HG03575 (cell line): ENCODE data around the gene KANSL3.

Experiments
- ATAC-seq: cut with Tn5 transposase; IDR thresholded peaks from one replicate; pipeline ENCODE4 v1.9.1; 2021; ENCODE audit not compliant: unreplicated experiment, insufficient number of reproducible peaks, low FRiP score; ENCODE audit errors: extremely low read depth

KANSL3 gene

GRCh38 chr2:96618596-96619283 lies 19.4 kb downstream of the KANSL3 start:
- ATAC-seq = no peak

DNA sequence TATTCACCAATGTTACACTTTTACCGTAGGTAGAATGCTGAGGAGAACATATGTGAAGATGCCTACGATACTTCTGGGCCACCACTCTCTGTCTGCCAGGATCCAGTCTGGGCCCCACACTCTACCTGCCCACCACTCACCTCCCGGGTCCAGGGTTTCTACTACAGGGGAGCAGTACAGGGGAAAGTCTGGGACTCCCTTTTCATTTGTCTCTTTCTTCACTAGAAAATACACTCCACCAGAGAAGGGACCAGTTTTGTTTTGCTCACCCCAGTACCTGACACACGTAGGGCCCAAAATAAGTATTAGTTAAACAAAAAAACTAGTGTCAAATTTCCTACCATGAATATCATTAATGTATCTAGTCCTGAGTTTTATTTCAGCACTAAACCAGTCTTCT lies 21.1 kb downstream of the KANSL3 start:
- ATAC-seq = no peak

DNA sequence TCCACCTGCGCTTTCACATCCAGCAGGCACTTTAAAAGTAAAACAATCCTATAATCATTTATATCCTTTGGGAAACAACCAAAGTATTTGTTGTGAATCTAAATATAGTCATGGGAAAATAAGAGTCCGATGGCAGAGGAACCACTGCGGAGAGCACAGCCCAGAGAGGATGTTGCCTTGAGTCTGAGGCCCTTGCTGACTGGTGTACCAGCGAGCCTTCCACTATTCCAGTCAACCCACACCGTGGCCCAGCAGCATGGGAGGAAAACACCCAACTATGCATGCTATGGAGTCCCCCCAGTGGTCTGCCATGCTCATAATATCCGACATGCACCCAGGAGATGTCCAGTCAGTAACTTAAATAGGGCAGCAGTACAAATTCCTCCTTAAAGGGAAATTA lies 21.6 kb downstream of the KANSL3 start:
- ATAC-seq = no peak

- no peak for ATAC-seq
Measured at GRCh38 chr2:96616128-96616527, 22.0 kb downstream of the KANSL3 start.

GRCh38 chr2:96608469-96609455 lies 29.4 kb downstream of the KANSL3 start:
- no peak for ATAC-seq

DNA sequence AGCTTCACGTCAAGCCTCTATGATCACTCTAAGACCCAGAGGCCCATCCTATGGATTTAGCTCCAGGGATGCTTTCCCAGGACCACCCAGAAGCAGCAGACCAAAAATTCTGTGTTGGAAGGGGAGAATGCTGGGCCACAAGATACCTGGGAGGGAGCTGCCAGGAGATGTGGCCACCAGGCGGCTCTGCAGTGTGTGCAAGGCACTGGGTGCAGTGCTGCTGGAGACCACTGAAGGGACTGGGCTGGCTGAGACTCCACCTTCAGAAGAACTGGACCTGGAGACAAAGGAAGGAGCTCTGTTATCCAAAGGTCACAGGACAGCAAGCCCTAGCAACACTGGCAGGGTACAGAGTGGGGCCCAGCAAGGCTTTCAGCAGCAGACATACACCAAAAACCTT lies 34.0 kb downstream of the KANSL3 start:
- ATAC-seq = no peak

GRCh38 chr2:96602330-96602823 lies 35.7 kb downstream of the KANSL3 start:
- no peak for ATAC-seq

DNA sequence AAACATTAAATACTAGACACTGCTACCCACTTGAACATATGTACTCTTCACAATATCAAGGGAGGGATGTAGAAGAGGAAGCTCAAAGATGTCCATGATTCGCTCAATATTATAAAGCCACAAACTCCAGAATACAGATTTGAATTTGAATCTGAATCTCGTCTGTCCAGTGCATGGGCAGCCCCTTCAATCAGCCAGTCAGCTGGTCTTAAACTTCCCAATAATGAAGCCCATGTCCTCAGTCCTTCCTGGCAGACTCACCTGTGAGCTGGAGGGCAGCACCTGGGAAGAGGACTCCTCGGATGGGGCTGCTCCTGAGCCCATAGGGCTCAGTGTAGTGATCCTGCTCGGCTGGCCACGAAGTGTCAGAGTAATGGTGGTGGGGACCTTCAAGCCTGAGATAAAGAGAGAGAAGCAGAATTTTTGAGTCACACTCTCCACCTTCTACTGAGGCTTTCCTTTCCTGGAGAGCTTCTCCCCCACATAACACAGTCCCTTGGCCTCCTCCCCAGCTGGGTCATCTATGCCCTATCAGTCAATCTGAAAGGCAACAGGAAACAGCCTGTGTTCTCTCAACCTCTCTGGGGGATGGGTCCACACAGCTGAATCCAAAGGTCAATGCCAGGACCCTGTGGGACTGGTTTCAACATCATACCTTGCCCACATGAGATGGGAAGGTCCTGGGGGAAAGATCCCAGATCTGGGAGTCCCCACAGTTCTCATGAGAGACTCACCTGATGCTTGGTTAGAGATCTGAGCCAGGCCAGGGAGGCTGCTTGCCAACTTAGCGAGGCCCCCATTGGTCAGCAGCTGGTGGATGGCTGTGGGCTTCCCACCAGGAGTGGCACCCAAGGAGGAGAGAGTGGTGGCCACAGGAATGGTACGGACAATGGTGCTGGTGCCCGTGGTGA lies 36.5 kb downstream of the KANSL3 start:
- no peak for ATAC-seq

DNA sequence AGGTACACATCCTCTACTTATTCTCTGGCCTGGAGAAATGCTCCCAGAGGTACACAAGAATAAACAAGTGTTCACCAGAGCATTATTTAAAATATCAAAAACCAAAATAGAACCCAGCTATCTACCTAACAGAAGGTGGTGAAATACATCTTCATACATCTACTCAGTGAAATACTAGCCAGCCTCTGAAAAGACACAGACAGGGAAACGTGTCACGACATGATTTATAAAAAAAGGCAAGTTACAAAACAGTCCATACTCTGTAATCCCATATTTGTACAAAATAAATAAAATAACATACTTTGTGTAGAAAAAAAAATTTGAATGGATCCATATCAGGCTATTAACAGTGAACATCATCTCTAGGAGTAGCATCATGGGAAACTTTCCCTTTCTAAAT lies 38.2 kb downstream of the KANSL3 start:
- no peak for ATAC-seq

GRCh38 chr2:96596596-96596995 lies 41.5 kb downstream of the KANSL3 start:
- no peak for ATAC-seq

DNA sequence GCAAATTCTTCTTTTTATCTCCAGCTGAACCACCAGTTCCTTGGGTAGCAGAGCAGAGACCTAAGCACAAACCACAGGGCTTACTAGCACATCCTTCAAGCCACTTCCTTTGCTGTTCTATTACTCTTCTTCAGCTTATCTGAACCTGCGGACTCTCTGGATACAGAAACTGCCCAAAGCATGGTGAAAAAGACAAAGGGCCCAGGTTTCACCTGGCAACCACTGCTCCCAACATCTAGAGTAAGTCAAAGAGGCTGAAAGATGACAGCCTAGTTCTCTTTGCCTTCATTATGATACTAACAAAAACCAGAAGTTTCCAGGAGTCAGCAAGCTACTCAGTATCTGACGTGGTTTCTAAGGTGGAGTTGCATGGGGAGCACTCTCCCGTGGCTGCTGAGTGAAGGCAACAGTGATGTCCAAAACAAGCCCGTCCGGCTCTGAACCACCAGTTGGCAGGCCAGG lies 43.4 kb downstream of the KANSL3 start:
- ATAC-seq = no peak

DNA sequence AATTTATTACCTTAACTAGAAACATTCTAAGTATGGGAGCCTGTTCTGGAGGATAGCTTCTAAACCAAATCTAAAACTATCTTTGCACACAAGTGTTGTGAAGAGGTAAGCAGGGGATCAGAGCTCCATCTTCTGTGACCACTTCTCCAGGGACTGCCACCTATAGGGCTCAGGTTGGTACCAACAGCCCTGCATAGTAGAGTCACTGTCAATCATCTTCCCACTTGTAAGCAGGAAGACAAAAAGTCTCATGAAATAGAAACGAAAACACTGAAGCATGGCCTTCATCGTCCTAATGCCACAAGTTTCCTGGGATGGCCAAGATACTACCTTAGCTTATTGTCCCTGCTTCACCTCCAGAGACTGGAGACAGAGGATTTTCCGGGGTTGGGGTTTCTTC lies 43.8 kb downstream of the KANSL3 start:
- ATAC-seq = no peak

DNA sequence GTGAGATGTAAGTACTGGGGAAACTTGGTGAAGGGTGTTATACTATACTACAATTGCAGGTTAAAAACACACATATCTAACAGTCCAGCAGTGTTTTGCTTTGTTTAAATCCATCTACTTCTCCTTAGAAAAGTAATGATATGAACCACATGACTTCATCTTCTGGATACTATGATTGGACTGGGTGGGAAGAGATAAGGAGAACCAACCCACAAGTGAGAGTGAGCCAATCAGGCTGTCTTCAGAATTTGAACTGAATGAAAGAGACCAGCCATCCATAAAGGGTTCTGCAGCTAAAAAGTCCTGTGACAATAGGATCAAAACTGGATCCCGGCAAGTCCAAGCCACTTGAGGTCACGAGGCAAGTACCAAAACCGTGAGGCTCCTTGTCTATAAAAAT lies 46.6 kb downstream of the KANSL3 start:
- ATAC-seq = no peak

DNA sequence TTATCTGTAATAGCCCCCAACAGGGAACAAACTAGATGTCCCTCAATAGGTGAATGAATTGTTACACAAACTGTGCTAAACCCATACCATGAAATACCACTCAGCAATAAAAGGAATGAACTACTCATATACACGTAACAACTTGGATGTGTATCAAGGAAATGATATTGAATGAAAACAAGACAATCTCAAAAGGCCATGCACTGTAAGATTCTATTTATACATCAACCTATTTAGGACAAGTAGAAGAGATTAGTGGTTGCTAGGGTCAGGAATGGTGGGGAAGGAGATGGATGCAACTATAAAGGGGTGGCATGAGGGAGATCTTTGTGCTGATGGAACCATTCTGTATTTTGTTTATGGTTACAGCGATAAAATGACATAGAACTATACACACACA lies 47.1 kb downstream of the KANSL3 start:
- ATAC-seq = no peak

- ATAC-seq = no peak
Measured at GRCh38 chr2:96587843-96588242, 50.3 kb downstream of the KANSL3 start.

GRCh38 chr2:96584017-96584416 lies 54.1 kb downstream of the KANSL3 start:
- no peak for ATAC-seq

DNA sequence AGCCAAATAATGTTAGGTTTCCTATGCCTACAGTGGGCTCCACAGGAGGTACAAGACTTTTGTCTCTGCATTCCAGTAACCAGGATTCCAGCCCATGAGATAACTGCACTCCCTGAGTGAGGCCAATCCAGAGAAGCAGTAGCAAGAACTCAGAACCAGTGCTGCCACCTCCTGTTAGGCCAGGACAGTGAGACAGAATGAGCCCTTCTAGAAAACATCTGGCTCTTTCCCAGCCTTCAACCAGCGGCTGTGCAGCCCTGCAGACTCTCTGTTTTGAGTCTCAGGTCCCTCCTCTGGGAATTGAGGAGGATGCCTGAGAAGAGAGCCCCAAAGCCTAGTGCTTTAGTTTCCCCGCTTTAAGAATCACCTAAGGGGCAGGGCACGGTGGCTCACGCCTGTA lies 57.3 kb downstream of the KANSL3 start:
- no peak for ATAC-seq

GRCh38 chr2:96579422-96579821 lies 58.7 kb downstream of the KANSL3 start:
- no peak for ATAC-seq

- ATAC-seq = no peak
Measured at GRCh38 chr2:96578731-96579130, 59.4 kb downstream of the KANSL3 start.
